Colon (tissue), 2 donors: ENCODE results near the gene ENAH.
A peak's percentile ranks its signal among the peaks of the same experiment; 100 is the strongest.

Source experiments
- FAIRE-seq: peaks from 2 replicates; lab custom pipeline; 2012; peaks lifted over from hg19 to GRCh38; lab: Jason Lieb, UNC
- donor health status: control.
- donor health status: control.

Gene ENAH

GRCh38 chr1:225602590-225603206 is 50.2 kb downstream of the ENAH start:
- no peak for FAIRE-seq

- FAIRE-seq: peak; percentile 60
Measured at GRCh38 chr1:225601902-225602589, 50.9 kb downstream of the ENAH start.

- FAIRE-seq: no peak
Measured at GRCh38 chr1:225598847-225599246, 54.1 kb downstream of the ENAH start.

- FAIRE-seq: no peak
Measured at GRCh38 chr1:225597926-225598575, 54.9 kb downstream of the ENAH start.

GRCh38 chr1:225596736-225597135 is 56.2 kb downstream of the ENAH start:
- no peak for FAIRE-seq

- no peak for FAIRE-seq
Measured at GRCh38 chr1:225595974-225596551, 56.9 kb downstream of the ENAH start.

GRCh38 chr1:225595452-225595851 is 57.5 kb downstream of the ENAH start:
- FAIRE-seq: no peak

- FAIRE-seq: no peak
Measured at GRCh38 chr1:225593414-225593813, 59.5 kb downstream of the ENAH start.

- FAIRE-seq: no peak
Measured at GRCh38 chr1:225592362-225593025, 60.4 kb downstream of the ENAH start.

GRCh38 chr1:225587310-225587709 is 65.6 kb downstream of the ENAH start:
- FAIRE-seq: no peak

GRCh38 chr1:225581186-225581585 is 71.7 kb downstream of the ENAH start:
- no peak for FAIRE-seq

- FAIRE-seq: no peak
Measured at GRCh38 chr1:225580238-225581099, 72.5 kb downstream of the ENAH start.

- FAIRE-seq: no peak
Measured at GRCh38 chr1:225578251-225578977, 74.5 kb downstream of the ENAH start.

GRCh38 chr1:225577241-225577640 is 75.7 kb downstream of the ENAH start:
- no peak for FAIRE-seq

GRCh38 chr1:225573216-225573615 is 79.7 kb downstream of the ENAH start:
- no peak for FAIRE-seq

GRCh38 chr1:225572422-225572821 is 80.5 kb downstream of the ENAH start:
- no peak for FAIRE-seq

GRCh38 chr1:225567789-225568188 is 85.1 kb downstream of the ENAH start:
- no peak for FAIRE-seq

- no peak for FAIRE-seq
Measured at GRCh38 chr1:225565847-225566246, 87.1 kb downstream of the ENAH start.

- FAIRE-seq: no peak
Measured at GRCh38 chr1:225561675-225562074, 91.2 kb downstream of the ENAH start.

GRCh38 chr1:225559902-225560301 is 93.0 kb downstream of the ENAH start:
- no peak for FAIRE-seq

- FAIRE-seq: no peak
Measured at GRCh38 chr1:225559326-225559725, 93.6 kb downstream of the ENAH start.
